RPMI8226 (cell line): ENCODE measurements around the gene MECP2.
A peak's percentile ranks its signal among the peaks of the same experiment; 100 is the strongest.

Source experiments
- DNase-seq: peaks from one replicate; pipeline ENCODE4 v3.0.0-alpha.2; 2015

The MECP2 gene

GRCh38 chrX:154030715-154031305 lies 66.7 kb downstream of the MECP2 start:
- DNase-seq: no peak

GRCh38 chrX:154030266-154030665 lies 67.3 kb downstream of the MECP2 start:
- no peak for DNase-seq

GRCh38 chrX:154029439-154029838 lies 68.1 kb downstream of the MECP2 start:
- DNase-seq: no peak

- DNase-seq: no peak
Measured at GRCh38 chrX:154028502-154029184, 68.9 kb downstream of the MECP2 start.

GRCh38 chrX:154027986-154028385 lies 69.5 kb downstream of the MECP2 start:
- no peak for DNase-seq

- no peak for DNase-seq
Measured at GRCh38 chrX:154027022-154027402, 70.5 kb downstream of the MECP2 start.

- no peak for DNase-seq
Measured at GRCh38 chrX:154026136-154027021, 71.1 kb downstream of the MECP2 start.

GRCh38 chrX:154025230-154025629 lies 72.3 kb downstream of the MECP2 start:
- DNase-seq: no peak

- no peak for DNase-seq
Measured at GRCh38 chrX:154024271-154024670, 73.2 kb downstream of the MECP2 start.

- DNase-seq: no peak
Measured at GRCh38 chrX:154023276-154024000, 74.1 kb downstream of the MECP2 start.

GRCh38 chrX:154022108-154022507 lies 75.4 kb downstream of the MECP2 start:
- no peak for DNase-seq

- no peak for DNase-seq
Measured at GRCh38 chrX:154021131-154021611, 76.3 kb downstream of the MECP2 start.

- DNase-seq: peak; percentile 20
Measured at GRCh38 chrX:154020536-154021115, 76.9 kb downstream of the MECP2 start.

GRCh38 chrX:154019633-154020528 lies 77.6 kb downstream of the MECP2 start, which contains the start of gene IRAK1:
Gene IRAK1 (minus strand): TSS chrX:154019902. CDS start chrX:154019812, 90 bp downstream.
- peak; percentile 78 for DNase-seq

- peak; percentile 21 for DNase-seq
Measured at GRCh38 chrX:154019061-154019621, 78.4 kb downstream of the MECP2 start.

GRCh38 chrX:154018518-154019060 lies 78.9 kb downstream of the MECP2 start:
- DNase-seq: no peak

GRCh38 chrX:154017766-154018517 lies 79.6 kb downstream of the MECP2 start:
- peak; percentile 26 for DNase-seq

- no peak for DNase-seq
Measured at GRCh38 chrX:154016366-154017076, 81.0 kb downstream of the MECP2 start.

- no peak for DNase-seq
Measured at GRCh38 chrX:154015581-154016264, 81.8 kb downstream of the MECP2 start.
